Endothelial cell of umbilical vein (primary cell): ENCODE measurements around the gene RPLP2. TPM values are rescaled to one million over a fixed set of nuclear protein-coding genes. Genes with fewer than 3 reads are reported as not detected.

ENCODE experiments used
- BruUV-seq: library from RNA; stranded (reverse); fragments of 400-500 nt; replicated peaks from 2 replicates; lab custom pipeline; 2021; lab: Mats Ljungman, UMichigan
- CTCF ChIA-PET: fragments of 300-600, 350-600 bp; sonication (Branson Sonifier 250); formaldehyde crosslinking; loops from one replicate; lab custom pipeline; 2021; ENCODE audit warnings: antibody characterized with exemption, inconsistent platforms; lab: Charles Lee
- POLR2A ChIA-PET: fragments of 300-600, 350-600 bp; sonication (Branson Sonifier 250); formaldehyde crosslinking; loops from one replicate; lab custom pipeline; 2021; ENCODE audit warnings: antibody characterized with exemption, inconsistent platforms; lab: Charles Lee
- DNase-seq: peaks from one replicate; pipeline ENCODE4 v3.0.0-alpha.2; 2011; ENCODE audit warnings: low read depth, low spot score
- FAIRE-seq: peaks from 2 replicates; lab custom pipeline; 2011; peaks lifted over from hg19 to GRCh38; lab: Jason Lieb, UNC
- H2AFZ ChIP-seq: 2 replicates; pipeline ENCODE4 v1.6.0; 2012; ENCODE audit warnings: low read depth, low read length, control low read depth, inconsistent platforms
- H3K27ac ChIP-seq: 2 replicates; pipeline ENCODE4 v1.5.1; 2011; ENCODE audit warnings: low read depth, mild to moderate bottlenecking, control low read depth, low read length, moderate library complexity; ENCODE audit not compliant: insufficient read depth
- H3K27me3 ChIP-seq, 2 experiments: 2 replicates each; pipeline versions ENCODE4 v1.6.0 to v1.6.1; 2011; ENCODE audit warnings: low read length in 2 of 2, mixed read lengths in 1 of 2; ENCODE audit not compliant: control insufficient read depth in 2 of 2, insufficient read depth in 2 of 2
- H3K36me3 ChIP-seq, 2 experiments: 2 replicates in 1 of 2; 3 replicates in 1 of 2; pipeline ENCODE4 v1.5.1; 2011; ENCODE audit warnings: low read length in 2 of 2, mild to moderate bottlenecking in 1 of 2, moderate library complexity in 1 of 2; ENCODE audit not compliant: control insufficient read depth in 2 of 2, insufficient read depth in 2 of 2; ENCODE audit errors: extremely low read depth in 1 of 2
- H3K4me1 ChIP-seq: 3 replicates; pipeline ENCODE4 v1.5.1; 2011; ENCODE audit warnings: mild to moderate bottlenecking, low read length; ENCODE audit not compliant: control insufficient read depth, insufficient read depth; ENCODE audit errors: extremely low read depth
- H3K4me2 ChIP-seq: 2 replicates; pipeline ENCODE4 v1.6.1; 2011; ENCODE audit warnings: low read length, control low read depth, mixed read lengths; ENCODE audit not compliant: insufficient read depth
- H3K4me3 ChIP-seq, 3 experiments: fragments of 200-600 bp in 1 of 3; sonication (generic), shearing (Covaris generic) in 1 of 3; replicated peaks in 1 of 3; 2 replicates each; pipeline ENCODE4 v1.5.1; 2011 to 2016; ENCODE audit warnings: control low read depth in 3 of 3, low read length in 3 of 3, mild to moderate bottlenecking in 2 of 3, inconsistent platforms in 1 of 3, low read depth in 1 of 3, moderate library complexity in 1 of 3; ENCODE audit not compliant: insufficient read depth in 1 of 3
- H3K79me2 ChIP-seq: 2 replicates; pipeline ENCODE4 v1.6.0; 2012; ENCODE audit warnings: low read length, inconsistent platforms; ENCODE audit not compliant: control insufficient read depth, insufficient read depth
- H3K9ac ChIP-seq: replicated peaks from 2 replicates; pipeline ENCODE3; 2011; ENCODE audit warnings: low read length, control low read depth; ENCODE audit not compliant: insufficient read depth; ENCODE audit errors: extremely low read depth
- H3K9me1 ChIP-seq: replicated peaks from 3 replicates; pipeline ENCODE4 v1.6.0; 2011; ENCODE audit warnings: mild to moderate bottlenecking, low read length; ENCODE audit not compliant: control insufficient read depth, insufficient read depth; ENCODE audit errors: extremely low read depth
- H3K9me3 ChIP-seq: replicated peaks from 2 replicates; pipeline ENCODE4 v1.5.1; 2012; ENCODE audit warnings: low read length, inconsistent platforms; ENCODE audit not compliant: control insufficient read depth, insufficient read depth
- H4K20me1 ChIP-seq: replicated peaks from 2 replicates; pipeline ENCODE3; 2011; ENCODE audit warnings: mild to moderate bottlenecking, low read length; ENCODE audit not compliant: control insufficient read depth, insufficient read depth; ENCODE audit errors: extremely low read depth
- GATA2 ChIP-seq: IDR thresholded peaks from 2 replicates; pipeline ENCODE4 v1.7.0; 2011; ENCODE audit warnings: low read depth, mild to moderate bottlenecking, moderate library complexity, mixed read lengths, low read length; ENCODE audit not compliant: insufficient read length, insufficient read depth
- JUN ChIP-seq: IDR thresholded peaks from 2 replicates; pipeline ENCODE4 v1.6.1; 2011; ENCODE audit warnings: borderline replicate concordance, low read depth; ENCODE audit not compliant: insufficient read length, insufficient read depth
- MAX ChIP-seq: IDR thresholded peaks from 2 replicates; pipeline ENCODE4 v1.6.1; 2011; ENCODE audit not compliant: insufficient read depth, insufficient read length
- MYC ChIP-seq: IDR thresholded peaks from one replicate; pipeline ENCODE4 v1.6.1; 2011; ENCODE audit warnings: mild to moderate bottlenecking, low read depth, low read length
- dilution Hi-C: fragments of 300-500 bp; cut with MboI; formaldehyde crosslinking; loops from one replicate; pipeline ENCODE4 v1.15.0; 2019; ENCODE audit warnings: low sequenced_read_pairs; ENCODE audit not compliant: extremely low pct_ligation_motif_present
- intact Hi-C: fragments of 100-400 bp; cut with micrococcal nuclease; formaldehyde crosslinking; loops from one replicate; pipeline ENCODE4 v1.10.0; 2022
- polyA plus RNA-seq, 4 experiments: library from polyadenylated mRNA; depleted of rRNA in 3 of 4; stranded (reverse) in 3 of 4; unstranded in 1 of 4; fragments of >200 nt; gene quantifications; 2 replicates each; pipeline versions ENCODE4 v1.2.1 to v1.2.3, GENCODE V29; 2011 to 2012; ENCODE audit warnings: missing spikeins in 1 of 4
- total RNA-seq: library from RNA; stranded (reverse); gene quantifications from 2 replicates; pipeline ENCODE4 v1.2.3, GENCODE V29; 2021

Gene RPLP2
- total and polyA plus RNA-seq, 2 donors (not counting 3 experiments of a cell fraction or from before 2014, with no cell fraction given): 1,579 to 1,739 TPM

DNA sequence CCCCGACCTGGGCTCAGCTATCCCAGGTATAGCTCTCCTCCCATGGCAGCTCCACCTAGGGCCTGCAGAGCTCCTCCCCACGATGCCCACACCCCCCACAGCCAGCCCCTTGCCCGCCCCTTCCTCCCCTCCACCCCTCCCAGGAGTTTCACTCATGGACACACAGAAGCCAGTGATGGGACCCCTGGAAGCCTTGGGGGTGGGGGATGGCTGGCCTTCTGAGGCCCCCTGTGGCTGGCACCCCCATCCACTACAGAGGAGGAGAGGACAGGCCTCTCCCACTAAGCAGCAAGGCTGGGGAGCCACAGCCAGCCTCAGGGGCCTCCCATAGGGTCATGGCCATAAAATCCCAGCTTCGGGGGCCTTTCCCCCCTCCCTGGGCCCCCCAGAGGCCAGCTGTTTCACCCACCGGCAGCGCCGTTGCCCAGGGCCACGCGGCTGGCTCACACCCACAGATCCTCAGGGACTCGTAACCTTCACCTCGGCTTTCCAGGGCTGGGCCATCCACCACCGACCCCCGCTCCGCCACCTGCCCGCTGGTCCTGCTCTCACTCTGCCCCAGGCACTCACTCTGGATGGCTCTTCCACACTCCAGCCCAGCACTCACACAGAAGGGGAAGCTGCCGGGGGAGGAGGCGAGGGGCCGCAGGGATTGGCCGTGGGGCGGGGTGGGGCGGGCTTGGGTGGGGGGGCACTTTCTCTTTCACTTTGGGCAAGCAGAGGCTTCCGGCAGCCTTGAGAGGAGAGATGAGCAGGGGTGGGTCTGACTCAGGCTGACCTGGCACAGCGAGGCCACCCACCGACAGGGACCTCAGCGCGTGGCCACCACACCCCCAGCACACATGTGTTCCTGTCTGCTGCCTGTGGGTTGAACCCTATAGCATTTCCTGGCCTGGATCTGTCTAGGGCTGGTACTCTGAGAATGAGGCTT lies 13.9 kb upstream of the RPLP2 start:
- TF ChIP-seq MAX (peak; percentile 8), JUN (no peak), GATA2 (no peak), MYC (peak; percentile 19)
- Histone ChIP-seq H3K4me1 (peaks cover 14% of the 10 kb centered on the region), H3K9me1 (no peaks in the 10 kb centered on the region), H3K4me3 (peak overlapping the region in 2 of 3 experiments; percentile 28 to 33), H3K9ac (peak overlapping the region; percentile 34), H3K27me3 (no peaks in the 10 kb centered on the region), H3K79me2 (peaks cover 11% of the 10 kb centered on the region), H3K4me2 (peak overlapping the region; percentile 54), H2AFZ (peak overlapping the region; percentile 20), H3K9me3 (no peaks in the 10 kb centered on the region), H3K27ac (peak overlapping the region; percentile 39), H4K20me1 (no peaks in the 10 kb centered on the region), H3K36me3 (peaks cover 0 to 5% of the 10 kb centered on the region in 2 experiments)
- BruUV-seq: no TSS peak
- FAIRE-seq: peak; percentile 81
- dilution Hi-C loops (no loop called here), intact Hi-C loops (loop anchor here (2.0 kb wide), 1 partner anchor 13 kb away; no protein-coding TSS in a partner anchor)
- DNase-seq: peak; percentile 53
- ChIA-PET POLR2A (no interaction called here), CTCF (interaction anchor here (2.0 to 2.1 kb wide), 2 partner anchors 10 to 12 kb away, joined by 9 read pairs; no protein-coding TSS in a partner anchor)
